AG09319 (cell line): Measurements from ENCODE around the gene RIF1.

Experiments
- DNase-seq: peaks from one replicate; pipeline ENCODE4 v3.0.0-alpha.2; 2010; ENCODE audit warnings: low read depth; ENCODE audit errors: extremely low read depth
- TF ChIP-seq, protein P1 (sequence below): IDR thresholded peaks from 2 replicates; pipeline ENCODE4 v1.5.1; 2011; ENCODE audit warnings: low read depth, mild to moderate bottlenecking, inconsistent platforms, low read length, moderate library complexity

Gene RIF1

GRCh38 chr2:151465771-151466170 is 56.1 kb downstream of the RIF1 start:
- DNase-seq = no peak
- TF ChIP-seq, protein P1, sequence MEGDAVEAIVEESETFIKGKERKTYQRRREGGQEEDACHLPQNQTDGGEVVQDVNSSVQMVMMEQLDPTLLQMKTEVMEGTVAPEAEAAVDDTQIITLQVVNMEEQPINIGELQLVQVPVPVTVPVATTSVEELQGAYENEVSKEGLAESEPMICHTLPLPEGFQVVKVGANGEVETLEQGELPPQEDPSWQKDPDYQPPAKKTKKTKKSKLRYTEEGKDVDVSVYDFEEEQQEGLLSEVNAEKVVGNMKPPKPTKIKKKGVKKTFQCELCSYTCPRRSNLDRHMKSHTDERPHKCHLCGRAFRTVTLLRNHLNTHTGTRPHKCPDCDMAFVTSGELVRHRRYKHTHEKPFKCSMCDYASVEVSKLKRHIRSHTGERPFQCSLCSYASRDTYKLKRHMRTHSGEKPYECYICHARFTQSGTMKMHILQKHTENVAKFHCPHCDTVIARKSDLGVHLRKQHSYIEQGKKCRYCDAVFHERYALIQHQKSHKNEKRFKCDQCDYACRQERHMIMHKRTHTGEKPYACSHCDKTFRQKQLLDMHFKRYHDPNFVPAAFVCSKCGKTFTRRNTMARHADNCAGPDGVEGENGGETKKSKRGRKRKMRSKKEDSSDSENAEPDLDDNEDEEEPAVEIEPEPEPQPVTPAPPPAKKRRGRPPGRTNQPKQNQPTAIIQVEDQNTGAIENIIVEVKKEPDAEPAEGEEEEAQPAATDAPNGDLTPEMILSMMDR = no peak

- TF ChIP-seq, protein P1 = no peak
- no peak for DNase-seq
Observed at GRCh38 chr2:151470556-151470955, 60.9 kb downstream of the RIF1 start.

GRCh38 chr2:151472966-151473365 is 63.3 kb downstream of the RIF1 start:
- TF ChIP-seq, protein P1 = no peak
- no peak for DNase-seq

- no peak for DNase-seq
- TF ChIP-seq, protein P1 = no peak
Observed at GRCh38 chr2:151475071-151475470, 65.4 kb downstream of the RIF1 start.

DNA sequence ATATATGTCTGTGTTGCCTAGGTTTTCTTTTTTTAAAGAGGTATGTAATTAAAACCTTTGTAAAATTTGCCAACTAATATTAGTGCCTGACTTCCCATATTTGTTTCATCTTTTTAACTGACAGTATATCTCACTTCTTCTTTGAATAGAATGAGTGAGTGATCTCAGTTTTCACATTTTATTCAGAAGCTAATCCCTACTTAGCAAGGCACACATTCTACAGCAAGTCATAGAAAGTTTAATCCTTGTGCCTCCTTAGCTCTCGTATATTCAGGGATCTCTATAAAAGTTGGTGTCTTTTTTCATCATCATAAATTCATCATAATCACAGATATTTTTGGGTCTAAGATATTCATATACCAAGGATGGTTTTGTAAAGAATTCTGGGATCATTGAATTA is 66.6 kb downstream of the RIF1 start:
- TF ChIP-seq, protein P1 = no peak
- no peak for DNase-seq

DNA sequence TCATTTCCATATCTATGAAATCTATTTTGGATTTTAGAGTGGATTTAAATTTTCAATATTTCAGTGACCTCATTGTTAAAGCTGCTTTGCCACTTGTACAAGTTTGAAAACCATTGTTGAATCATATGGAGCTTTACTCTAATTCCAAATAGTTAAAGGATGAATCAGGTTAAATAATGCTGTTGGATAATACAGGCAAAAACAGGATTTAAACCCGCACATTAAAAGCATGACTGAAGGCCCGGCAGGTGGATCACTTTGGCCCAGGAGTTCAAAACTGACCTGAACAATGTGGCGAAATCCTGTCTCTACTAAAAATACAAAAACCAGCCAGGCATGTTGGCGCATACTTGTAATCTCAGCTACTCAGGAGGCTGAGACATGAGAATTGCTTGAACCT is 68.3 kb downstream of the RIF1 start:
- TF ChIP-seq, protein P1 = no peak
- no peak for DNase-seq

GRCh38 chr2:151481744-151482143 is 72.0 kb downstream of the RIF1 start:
- TF ChIP-seq, protein P1 = no peak
- DNase-seq = no peak
